Neutrophil (primary cell): ENCODE measurements around the gene TUBB1.
"Not testable (repeated sequence)": the region's sequence is repeated elsewhere in the genome, so short reads cannot be mapped to it uniquely, and the experiment has no call there.

Experiments used
- H3K27ac ChIP-seq: fragments of 200-600 bp; sonication (generic); 2 replicates; pipeline ENCODE4 v1.5.1; 2016; ENCODE audit warnings: mild to moderate bottlenecking, moderate library complexity
- H3K27me3 ChIP-seq: fragments of 200-600 bp; sonication (generic); 2 replicates; pipeline ENCODE4 v1.6.0; 2016; ENCODE audit warnings: mild to moderate bottlenecking
- H3K36me3 ChIP-seq: fragments of 200-600 bp; sonication (generic); 2 replicates; pipeline ENCODE4 v1.5.1; 2017
- H3K4me1 ChIP-seq, 2 experiments: fragments of 200-600 bp in 1 of 2; sonication (generic) in 1 of 2; 1 replicate in 1 of 2; 2 replicates in 1 of 2; pipeline versions ENCODE4 v1.5.1 to v1.6.1; 2013 to 2016; ENCODE audit warnings: low read depth in 1 of 2, low read length in 1 of 2, mild to moderate bottlenecking in 1 of 2, moderate library complexity in 1 of 2; ENCODE audit not compliant: control insufficient read depth in 1 of 2, insufficient read depth in 1 of 2
- H3K4me3 ChIP-seq, 2 experiments: fragments of 200-600 bp in 1 of 2; sonication (generic) in 1 of 2; 1 replicate in 1 of 2; 2 replicates in 1 of 2; pipeline ENCODE4 v1.5.1; 2013 to 2016; ENCODE audit warnings: low read depth in 1 of 2, low read length in 1 of 2, mild to moderate bottlenecking in 1 of 2, moderate library complexity in 1 of 2
- H3K9me3 ChIP-seq: fragments of 200-600 bp; sonication (generic); 2 replicates; pipeline ENCODE4 v1.5.1; 2016
- TF ChIP-seq, protein P1 (sequence below): fragments of 200-600 bp; sonication (generic); IDR thresholded peaks from 2 replicates; pipeline ENCODE4 v1.5.1; 2016; ENCODE audit warnings: antibody characterized with exemption

TUBB1 gene

DNA sequence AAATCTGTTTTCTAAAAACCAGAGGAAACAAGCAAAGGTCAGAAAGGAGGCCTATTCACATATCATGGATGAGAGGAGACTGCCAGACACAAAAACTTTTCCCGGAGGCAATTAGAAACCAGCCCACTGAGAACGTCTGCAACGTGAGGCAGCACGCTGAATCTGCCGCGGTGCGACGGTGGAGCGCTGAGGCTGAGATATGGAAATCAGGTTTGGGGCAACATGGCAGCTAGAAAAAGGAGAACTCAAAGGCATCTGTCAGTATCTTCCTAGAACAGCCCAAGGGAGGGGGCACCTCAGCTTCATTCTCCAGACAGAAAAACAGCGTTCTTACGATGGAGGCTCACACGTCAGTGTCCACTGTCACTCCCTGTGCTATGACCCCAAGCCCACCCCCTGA lies 18.2 kb downstream of the TUBB1 start:
- Histone ChIP-seq H3K36me3 (peaks cover 46% of the 10 kb centered on the region), H3K27ac (no peak overlapping the region), H3K27me3 (no peaks in the 10 kb centered on the region), H3K9me3 (no peaks in the 10 kb centered on the region), H3K4me1 (peaks cover 14 to 19% of the 10 kb centered on the region in 2 experiments), H3K4me3 (no peak overlapping the region)
- TF ChIP-seq, protein P1, sequence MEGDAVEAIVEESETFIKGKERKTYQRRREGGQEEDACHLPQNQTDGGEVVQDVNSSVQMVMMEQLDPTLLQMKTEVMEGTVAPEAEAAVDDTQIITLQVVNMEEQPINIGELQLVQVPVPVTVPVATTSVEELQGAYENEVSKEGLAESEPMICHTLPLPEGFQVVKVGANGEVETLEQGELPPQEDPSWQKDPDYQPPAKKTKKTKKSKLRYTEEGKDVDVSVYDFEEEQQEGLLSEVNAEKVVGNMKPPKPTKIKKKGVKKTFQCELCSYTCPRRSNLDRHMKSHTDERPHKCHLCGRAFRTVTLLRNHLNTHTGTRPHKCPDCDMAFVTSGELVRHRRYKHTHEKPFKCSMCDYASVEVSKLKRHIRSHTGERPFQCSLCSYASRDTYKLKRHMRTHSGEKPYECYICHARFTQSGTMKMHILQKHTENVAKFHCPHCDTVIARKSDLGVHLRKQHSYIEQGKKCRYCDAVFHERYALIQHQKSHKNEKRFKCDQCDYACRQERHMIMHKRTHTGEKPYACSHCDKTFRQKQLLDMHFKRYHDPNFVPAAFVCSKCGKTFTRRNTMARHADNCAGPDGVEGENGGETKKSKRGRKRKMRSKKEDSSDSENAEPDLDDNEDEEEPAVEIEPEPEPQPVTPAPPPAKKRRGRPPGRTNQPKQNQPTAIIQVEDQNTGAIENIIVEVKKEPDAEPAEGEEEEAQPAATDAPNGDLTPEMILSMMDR = no peak

DNA sequence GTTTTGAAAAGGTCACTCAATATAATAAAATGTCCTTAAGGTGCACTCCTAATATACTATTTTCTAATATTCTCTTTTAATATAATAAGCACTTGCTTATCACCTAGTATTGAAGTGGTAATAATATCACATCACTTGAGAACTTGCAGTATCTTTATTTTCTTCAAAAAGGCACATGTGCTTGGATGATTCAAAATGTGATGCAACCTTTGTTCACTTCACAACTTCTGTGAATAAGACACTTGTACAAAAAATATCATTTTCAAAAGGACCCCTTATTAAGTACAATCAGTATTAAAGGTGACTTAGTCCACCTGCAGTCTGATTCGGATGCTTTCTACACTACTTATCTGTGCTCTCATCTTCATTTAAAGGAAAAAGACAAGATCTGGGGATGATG lies 20.0 kb downstream of the TUBB1 start:
- Histone ChIP-seq H3K4me1 (peaks cover 22 to 28% of the 10 kb centered on the region in 2 experiments), H3K36me3 (peaks cover 39% of the 10 kb centered on the region), H3K27me3 (no peaks in the 10 kb centered on the region), H3K4me3 (no peak overlapping the region), H3K9me3 (no peaks in the 10 kb centered on the region), H3K27ac (no peak overlapping the region)
- TF ChIP-seq, protein P1 = no peak

DNA sequence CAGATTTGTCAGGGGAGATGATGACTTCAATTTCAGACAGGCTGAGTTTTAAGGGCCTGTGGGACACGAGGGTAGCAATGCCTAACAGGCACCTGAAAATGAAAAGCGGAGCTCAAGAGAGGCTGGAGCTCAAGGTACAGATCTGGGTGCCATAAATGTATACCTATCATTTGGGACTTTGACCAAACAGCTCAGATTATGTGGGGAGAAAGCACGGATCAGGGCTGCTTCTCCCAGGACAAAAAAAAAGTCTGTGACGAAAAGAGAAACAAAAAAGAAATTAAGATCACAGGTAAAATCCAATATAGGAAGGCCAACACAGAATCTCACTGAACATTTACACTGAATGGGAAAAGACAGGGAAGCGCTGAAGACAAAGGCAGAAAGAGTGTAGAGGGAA lies 21.4 kb downstream of the TUBB1 start:
- H3K27me3 ChIP-seq = no peaks in the 10 kb centered on the region
- peaks cover 22 to 29% of the 10 kb centered on the region in 2 experiments for H3K4me1 ChIP-seq
- H3K4me3 ChIP-seq = no peak overlapping the region
- no peak overlapping the region for H3K27ac ChIP-seq
- H3K36me3 ChIP-seq = peaks cover 25% of the 10 kb centered on the region
- TF ChIP-seq, protein P1 = no peak
- no peaks in the 10 kb centered on the region for H3K9me3 ChIP-seq

DNA sequence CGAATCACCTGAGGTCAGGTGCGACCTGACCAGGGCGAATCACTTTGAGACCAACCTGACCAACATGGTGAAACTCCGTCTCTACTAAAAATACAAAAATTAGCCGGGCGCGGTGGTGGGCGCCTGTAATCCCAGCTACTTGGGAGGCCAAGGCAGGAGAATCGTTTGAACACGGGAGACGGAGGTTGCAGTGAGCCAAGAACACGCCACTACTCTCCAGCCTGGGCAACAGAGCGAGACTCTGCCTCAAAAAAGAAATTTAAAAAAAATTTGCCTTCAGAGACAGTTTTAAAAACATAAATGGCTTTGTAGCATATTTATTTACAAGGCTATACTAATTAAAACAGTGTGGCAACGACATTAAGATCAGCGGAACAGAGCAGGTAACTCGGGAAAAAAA lies 22.3 kb downstream of the TUBB1 start:
- Histone ChIP-seq H3K4me1 (peaks cover 22 to 29% of the 10 kb centered on the region in 2 experiments), H3K36me3 (peaks cover 17% of the 10 kb centered on the region), H3K4me3 (peak overlapping the region in 1 of 2 experiments; percentile 87)
- H3K27me3 ChIP-seq, H3K9me3 ChIP-seq, H3K27ac ChIP-seq: not testable (repeated sequence)

DNA sequence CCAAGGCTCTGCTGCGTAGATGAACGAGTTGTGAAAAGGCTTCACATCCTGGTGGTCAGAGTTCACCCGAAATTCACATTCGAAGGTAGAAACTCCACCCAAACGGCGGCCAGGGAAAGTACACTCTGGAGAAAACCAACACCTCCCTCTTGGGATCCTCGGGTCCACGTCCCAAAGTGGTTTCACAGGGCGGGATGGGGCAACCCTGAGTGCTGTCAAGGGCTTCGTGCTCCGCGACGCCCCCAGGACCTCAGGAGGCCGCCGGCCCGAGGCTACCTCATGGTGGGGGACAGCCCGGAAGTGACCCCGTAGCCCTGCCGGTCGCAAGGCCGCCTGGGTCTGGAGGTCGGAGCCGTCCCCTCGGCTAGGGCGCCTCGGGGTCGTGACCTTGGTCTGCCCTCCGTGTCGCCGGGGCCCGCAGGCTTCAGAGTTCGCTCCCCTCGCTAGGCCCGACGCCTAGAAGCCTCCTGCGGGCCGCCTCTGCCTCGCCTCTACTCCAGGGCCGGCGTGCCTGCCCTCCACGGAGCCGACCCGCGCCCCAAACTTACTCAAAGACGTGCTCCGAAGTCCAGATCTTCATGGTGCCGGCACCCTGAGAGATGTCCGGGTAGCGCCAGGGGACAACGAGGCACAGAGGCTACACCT lies 23.0 kb downstream of the TUBB1 start, which contains the start of gene PRELID3B:
TSS of gene PRELID3B (minus strand) at position 636 of the 645 bp plus-strand sequence. CDS start at position 580, 56 bp downstream.
- H3K4me3 ChIP-seq = peak within 1 kb of the TSS; percentile 87 to 98
- peak within 1 kb of the TSS; percentile 75 for H3K27ac ChIP-seq
- H3K27me3 ChIP-seq = no peaks in the 10 kb centered on the region
- H3K36me3 ChIP-seq = peaks cover 11% of the 10 kb centered on the region
- H3K4me1 ChIP-seq = peaks cover 22 to 29% of the 10 kb centered on the region in 2 experiments
- H3K9me3 ChIP-seq = no peaks in the 10 kb centered on the region
- TF ChIP-seq, protein P1 = no peak

DNA sequence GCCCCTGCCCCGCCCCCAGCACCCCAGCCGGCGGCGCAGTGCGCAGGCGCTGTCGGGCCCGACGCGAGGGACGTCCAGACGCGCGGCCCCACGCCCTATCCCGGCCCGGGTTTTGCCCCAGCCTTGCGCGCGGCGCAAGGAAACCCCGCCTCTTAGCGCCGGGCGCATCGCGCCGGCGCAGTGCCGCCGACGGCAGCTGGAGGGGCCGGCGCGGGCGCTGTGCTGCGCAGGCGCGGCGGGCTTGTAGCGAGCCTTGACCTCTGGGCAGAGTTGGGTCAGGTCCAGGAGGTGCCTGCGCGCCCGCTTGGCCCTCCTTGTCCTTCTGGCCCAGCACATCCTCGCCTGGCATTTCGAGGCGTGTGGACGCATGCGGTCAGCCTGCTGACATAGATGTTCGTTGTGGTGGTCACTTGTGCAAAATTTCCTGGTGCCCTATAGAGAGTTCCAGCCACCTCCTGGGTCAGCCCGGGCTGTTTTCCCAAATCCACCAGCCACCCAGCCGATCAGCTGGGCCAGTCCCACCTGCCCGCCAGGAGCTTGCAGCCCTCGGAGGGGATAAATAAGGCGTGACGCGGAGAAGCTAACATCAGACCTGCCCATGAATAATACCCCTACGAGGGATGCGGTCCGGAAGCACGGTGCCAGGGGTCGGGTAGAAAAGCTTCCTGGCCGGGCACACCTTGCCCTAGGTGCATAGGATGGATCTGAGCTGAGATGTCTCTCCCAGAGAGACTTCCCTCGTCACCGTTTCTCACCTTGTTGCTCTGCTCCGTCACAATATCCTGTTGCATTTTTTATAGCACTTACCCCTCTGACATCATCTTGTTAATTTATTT lies 23.8 kb downstream of the TUBB1 start:
- Histone ChIP-seq H3K27me3 (no peaks in the 10 kb centered on the region), H3K9me3 (no peaks in the 10 kb centered on the region), H3K27ac (peak overlapping the region; percentile 75), H3K4me3 (peak overlapping the region; percentile 87 to 98), H3K36me3 (peaks cover 4% of the 10 kb centered on the region), H3K4me1 (peaks cover 22 to 29% of the 10 kb centered on the region in 2 experiments)
- TF ChIP-seq, protein P1 = peak; percentile 54
